Prostate gland (tissue), 2 donors: Measurements from ENCODE around the gene LMNA.
"Not testable (repeated sequence)": the region's sequence is repeated elsewhere in the genome, so short reads cannot be mapped to it uniquely, and the experiment has no call there.

Experiments
- POLR2AphosphoS5 ChIP-seq: sonication (generic); formaldehyde crosslinking; IDR thresholded peaks from one replicate; pipeline ENCODE4 v1.6.1; 2017; ENCODE audit warnings: antibody characterized with exemption
- TF ChIP-seq, protein P1 (sequence below), 4 experiments: fragments of 200-600 bp in 2 of 4; fragments of 450-650 bp in 2 of 4; sonication (generic) in 2 of 4; IDR thresholded peaks; 1 replicate in 3 of 4; 2 replicates in 1 of 4; pipeline ENCODE4 v1.5.1; 2016 to 2019; ENCODE audit warnings: antibody characterized with exemption in 4 of 4, mild to moderate bottlenecking in 2 of 4, moderate library complexity in 2 of 4

DNA sequence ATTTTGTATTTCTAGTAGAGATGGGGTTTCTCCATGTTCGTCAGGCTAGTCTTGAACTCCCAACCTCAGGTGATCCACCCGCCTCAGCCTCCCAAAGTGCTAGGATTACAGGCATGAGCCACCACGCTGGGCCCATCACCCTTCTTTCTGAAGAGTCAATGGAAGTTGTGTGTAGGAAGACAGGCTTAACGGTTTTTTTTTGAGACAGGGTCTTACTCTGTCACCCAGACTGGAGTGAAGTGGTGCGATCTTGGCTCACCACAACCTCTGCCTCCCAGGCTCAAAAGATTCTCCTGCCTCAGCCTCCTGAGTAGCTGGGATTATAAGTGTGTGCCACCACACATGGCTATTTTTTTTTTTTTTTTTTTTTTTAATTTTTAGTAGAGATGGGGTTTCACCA lies 2.2 kb downstream of the LMNA start:
- TF ChIP-seq, protein P1, sequence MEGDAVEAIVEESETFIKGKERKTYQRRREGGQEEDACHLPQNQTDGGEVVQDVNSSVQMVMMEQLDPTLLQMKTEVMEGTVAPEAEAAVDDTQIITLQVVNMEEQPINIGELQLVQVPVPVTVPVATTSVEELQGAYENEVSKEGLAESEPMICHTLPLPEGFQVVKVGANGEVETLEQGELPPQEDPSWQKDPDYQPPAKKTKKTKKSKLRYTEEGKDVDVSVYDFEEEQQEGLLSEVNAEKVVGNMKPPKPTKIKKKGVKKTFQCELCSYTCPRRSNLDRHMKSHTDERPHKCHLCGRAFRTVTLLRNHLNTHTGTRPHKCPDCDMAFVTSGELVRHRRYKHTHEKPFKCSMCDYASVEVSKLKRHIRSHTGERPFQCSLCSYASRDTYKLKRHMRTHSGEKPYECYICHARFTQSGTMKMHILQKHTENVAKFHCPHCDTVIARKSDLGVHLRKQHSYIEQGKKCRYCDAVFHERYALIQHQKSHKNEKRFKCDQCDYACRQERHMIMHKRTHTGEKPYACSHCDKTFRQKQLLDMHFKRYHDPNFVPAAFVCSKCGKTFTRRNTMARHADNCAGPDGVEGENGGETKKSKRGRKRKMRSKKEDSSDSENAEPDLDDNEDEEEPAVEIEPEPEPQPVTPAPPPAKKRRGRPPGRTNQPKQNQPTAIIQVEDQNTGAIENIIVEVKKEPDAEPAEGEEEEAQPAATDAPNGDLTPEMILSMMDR (IDR thresholded peaks at IDR 0.05): not testable (repeated sequence)
- not testable (repeated sequence) for TF ChIP-seq POLR2AphosphoS5
